ENCODE data around the gene LZIC.

DNA sequence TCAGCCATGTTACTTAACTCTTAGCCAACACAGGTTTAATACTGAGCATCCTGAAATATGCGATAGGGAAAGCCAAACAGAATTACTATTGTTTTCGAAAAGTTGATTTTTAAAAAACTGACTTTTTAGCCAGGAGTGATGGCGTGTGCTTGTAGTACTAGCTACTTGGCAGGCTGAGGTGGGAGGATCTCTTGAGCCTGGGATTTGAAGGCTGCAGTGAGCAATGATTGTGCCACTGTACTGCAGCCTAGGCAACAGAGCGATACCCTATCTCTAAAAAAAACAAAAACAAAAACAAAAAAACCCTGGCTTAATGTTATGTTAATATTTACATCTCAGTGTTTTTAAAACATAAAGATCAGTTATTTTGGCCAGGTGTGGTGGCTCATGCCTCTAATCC is 16.8 kb upstream of the LZIC start:
- no peak for TF ChIP-seq CTCF (IDR thresholded peaks at IDR 0.05)
- TF ChIP-seq SIN3A (IDR thresholded peaks at IDR 0.05; ENCODE audit: borderline replicate concordance, insufficient read depth, low read depth, low read length): no peak
- no peak for TF ChIP-seq REST (IDR thresholded peaks at IDR 0.05; ENCODE audit: insufficient read depth in 1 of 2, low read depth in 2 of 2, low read length in 1 of 2)

All from Panc1 (cell line).